Peyer's patch (tissue), 4 donors: ENCODE measurements around the gene RRP12.

Experiments
- POLR2A ChIP-seq, 2 donors: fragments of 450-650 bp; IDR thresholded peaks; one replicate each; pipeline ENCODE4 v1.5.1; 2017; ENCODE audit warnings: antibody characterized with exemption in 2 of 2, mild to moderate bottlenecking in 2 of 2, moderate library complexity in 2 of 2
- TF ChIP-seq, protein P1 (sequence below), 6 experiments: fragments of 450-650 bp in 4 of 6; fragments of 200-600 bp in 2 of 6; sonication (generic) in 1 of 6; IDR thresholded peaks; one replicate each; pipeline ENCODE4 v1.5.1; 2017 to 2019; ENCODE audit warnings: antibody characterized with exemption in 6 of 6, mild to moderate bottlenecking in 3 of 6, moderate library complexity in 1 of 6

GRCh38 chr10:97356918-97357317 is 44.2 kb downstream of the RRP12 start:
- TF ChIP-seq, protein P1, sequence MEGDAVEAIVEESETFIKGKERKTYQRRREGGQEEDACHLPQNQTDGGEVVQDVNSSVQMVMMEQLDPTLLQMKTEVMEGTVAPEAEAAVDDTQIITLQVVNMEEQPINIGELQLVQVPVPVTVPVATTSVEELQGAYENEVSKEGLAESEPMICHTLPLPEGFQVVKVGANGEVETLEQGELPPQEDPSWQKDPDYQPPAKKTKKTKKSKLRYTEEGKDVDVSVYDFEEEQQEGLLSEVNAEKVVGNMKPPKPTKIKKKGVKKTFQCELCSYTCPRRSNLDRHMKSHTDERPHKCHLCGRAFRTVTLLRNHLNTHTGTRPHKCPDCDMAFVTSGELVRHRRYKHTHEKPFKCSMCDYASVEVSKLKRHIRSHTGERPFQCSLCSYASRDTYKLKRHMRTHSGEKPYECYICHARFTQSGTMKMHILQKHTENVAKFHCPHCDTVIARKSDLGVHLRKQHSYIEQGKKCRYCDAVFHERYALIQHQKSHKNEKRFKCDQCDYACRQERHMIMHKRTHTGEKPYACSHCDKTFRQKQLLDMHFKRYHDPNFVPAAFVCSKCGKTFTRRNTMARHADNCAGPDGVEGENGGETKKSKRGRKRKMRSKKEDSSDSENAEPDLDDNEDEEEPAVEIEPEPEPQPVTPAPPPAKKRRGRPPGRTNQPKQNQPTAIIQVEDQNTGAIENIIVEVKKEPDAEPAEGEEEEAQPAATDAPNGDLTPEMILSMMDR (IDR thresholded peaks at IDR 0.05), result no peak
- TF ChIP-seq POLR2A (IDR thresholded peaks at IDR 0.05), result no peak
